T-cell (primary cell): ENCODE results near the gene FLNB. TPM values are rescaled to one million over a fixed set of nuclear protein-coding genes. Genes with fewer than 3 reads are reported as not detected.
"Not testable (repeated sequence)": the region's sequence is repeated elsewhere in the genome, so short reads cannot be mapped to it uniquely, and the experiment has no call there.

Experiments used
- ATAC-seq, 4 experiments: fragments of 200-7000 bp in 3 of 4; fragments of 150-1000 bp in 1 of 4; cut with Tn5 transposase; replicated peaks in 1 of 4; 1 replicate in 3 of 4; 2 replicates in 1 of 4; pipeline ENCODE4 v1.10.0; 2021; ENCODE audit warnings: moderate library complexity in 3 of 4, mild to moderate bottlenecking in 2 of 4, moderate number of reproducible peaks in 1 of 4
- CTCF ChIA-PET, 2 donors: fragments of 300-600 bp; sonication (Branson Sonifier 250); formaldehyde crosslinking; loops; one replicate each; lab custom pipeline; 2022; ENCODE audit warnings: antibody characterized with exemption in 2 of 2; lab: Charles Lee
- POLR2A ChIA-PET, 2 donors: fragments of 300-600 bp; sonication (Branson Sonifier 250); formaldehyde crosslinking; loops; one replicate each; lab custom pipeline; 2022; ENCODE audit warnings: antibody characterized with exemption in 2 of 2; lab: Charles Lee
- DNase-seq, 35 experiments: peaks; one replicate each; pipeline versions ENCODE4 v3.0.0 to v3.0.0-alpha.2; 2013 to 2023
- H3K27ac ChIP-seq: one replicate; pipeline ENCODE4 v1.5.1; 2013; ENCODE audit warnings: low read length
- H3K27me3 ChIP-seq, 2 experiments: replicated peaks in 1 of 2; 1 replicate in 1 of 2; 2 replicates in 1 of 2; pipeline versions ENCODE4 v1.6.1 to v1.7.0; 2013; ENCODE audit warnings: low read length in 1 of 2, mixed read lengths in 1 of 2; ENCODE audit not compliant: control insufficient read depth in 2 of 2, insufficient read depth in 2 of 2; ENCODE audit errors: extremely low read depth in 1 of 2
- H3K36me3 ChIP-seq, 2 donors: 1 replicate in 1 of 2; 2 replicates in 1 of 2; pipeline versions ENCODE4 v1.6.1 to v1.7.0; 2013; ENCODE audit warnings: low read length in 1 of 2; ENCODE audit not compliant: control insufficient read depth in 2 of 2, insufficient read depth in 1 of 2; ENCODE audit errors: extremely low read depth in 1 of 2
- H3K4me1 ChIP-seq, 2 experiments: 1 replicate in 1 of 2; 2 replicates in 1 of 2; pipeline versions ENCODE4 v1.6.1 to v1.7.0; 2013; ENCODE audit warnings: low read length in 2 of 2, mixed read lengths in 1 of 2; ENCODE audit not compliant: insufficient read depth in 2 of 2, control insufficient read depth in 1 of 2; ENCODE audit errors: extremely low read depth in 1 of 2
- H3K4me3 ChIP-seq, 2 donors: 1 replicate in 1 of 2; 2 replicates in 1 of 2; pipeline versions ENCODE4 v1.5.1 to v1.7.0; 2013; ENCODE audit warnings: mild to moderate bottlenecking in 2 of 2, low read length in 1 of 2, moderate library complexity in 1 of 2; ENCODE audit not compliant: control insufficient read depth in 1 of 2; ENCODE audit errors: extremely low read depth in 1 of 2
- H3K9me3 ChIP-seq: 2 replicates; pipeline ENCODE4 v1.7.0; 2013
- H3K27ac Mint-ChIP-seq, 2 donors: one replicate each; pipeline ENCODE4 v1.8.0; 2020 to 2021; ENCODE audit warnings: mild to moderate bottlenecking in 2 of 2, mixed read lengths in 2 of 2
- H3K27me3 Mint-ChIP-seq, 2 donors: one replicate each; pipeline ENCODE4 v1.8.0; 2021 to 2022; ENCODE audit warnings: mixed read lengths in 2 of 2
- H3K36me3 Mint-ChIP-seq: one replicate; pipeline ENCODE4 v1.8.0; 2021; ENCODE audit warnings: mixed read lengths
- H3K4me1 Mint-ChIP-seq, 3 donors: one replicate each; pipeline ENCODE4 v1.8.0; 2020 to 2022; ENCODE audit warnings: mixed read lengths in 3 of 3, mild to moderate bottlenecking in 1 of 3
- H3K4me3 Mint-ChIP-seq, 3 donors: one replicate each; pipeline ENCODE4 v1.8.0; 2020 to 2022; ENCODE audit warnings: mild to moderate bottlenecking in 3 of 3, mixed read lengths in 3 of 3, moderate library complexity in 3 of 3
- H3K9me3 Mint-ChIP-seq, 3 donors: one replicate each; pipeline ENCODE4 v1.8.0; 2020 to 2022; ENCODE audit warnings: mixed read lengths in 3 of 3
- WGBS: methylation state at CpG from one replicate; pipeline ENCODE4 v1.1.5; 2013; ENCODE audit warnings: missing lambda C conversion rate; ENCODE audit not compliant: insufficient coverage; 5-methylcytosine and 5-hydroxymethylcytosine counted together
- total RNA-seq, 35 experiments: library from RNA in 6 of 35; stranded (reverse) in 6 of 35; fragments of 120-200 nt in 1 of 35; gene quantifications; one replicate each; pipeline versions ENCODE4 v1.2.1 to v1.2.4 and lab custom pipeline; 2013 to 2026

The FLNB gene
- total RNA-seq, 5 donors from 2014 or later (not counting 1 experiment from before 2014, with no cell fraction given): 37.0 to 79.7 (median 39.4) TPM

DNA sequence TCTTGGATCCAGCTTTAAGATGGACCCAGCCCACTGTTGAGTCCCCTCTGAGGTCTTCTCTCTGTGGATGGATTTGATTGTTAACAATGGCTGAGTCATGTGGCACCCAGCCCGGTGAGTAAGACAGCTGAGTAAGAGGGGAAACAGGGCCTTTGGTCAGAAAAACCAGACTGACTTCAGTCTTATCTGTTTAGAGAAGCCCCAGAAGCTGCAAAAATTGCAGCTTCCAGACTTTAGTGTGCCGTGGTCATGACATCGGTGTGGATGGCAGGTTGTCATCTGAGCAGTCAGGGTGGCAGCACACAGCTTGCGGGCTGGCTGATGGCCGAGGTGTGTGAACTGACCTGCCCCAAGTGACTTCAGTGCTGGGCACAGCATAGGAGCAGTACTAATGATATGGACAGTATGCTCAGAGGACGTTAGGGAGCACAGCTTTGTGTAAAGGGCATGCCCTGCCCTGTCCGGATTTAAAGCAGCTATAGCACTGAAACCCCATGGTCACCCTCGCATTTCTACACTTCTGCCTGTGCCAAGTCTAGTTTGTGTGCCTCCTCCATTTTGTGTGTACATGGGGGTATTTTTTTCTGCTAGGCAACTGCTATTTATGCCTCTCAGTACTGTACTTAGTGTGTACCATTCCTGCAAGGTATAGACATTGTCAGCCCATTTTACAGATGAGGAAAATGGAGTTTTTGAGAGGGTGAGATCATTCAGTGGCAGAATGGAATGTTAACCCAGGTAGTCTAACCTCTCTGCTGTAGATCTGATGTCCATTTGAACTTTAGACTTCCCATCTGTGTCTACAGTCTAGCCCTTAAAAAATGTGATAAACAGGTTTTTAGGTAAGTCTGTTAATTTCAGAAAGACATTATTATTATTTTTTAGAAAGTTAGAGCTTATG is 44.4 kb downstream of the FLNB start:
- Mint-ChIP-seq H3K27ac (no peak overlapping the region), H3K9me3 (no peaks in the 10 kb centered on the region), H3K36me3 (peaks cover 8% of the 10 kb centered on the region), H3K4me1 (peaks cover 30 to 46% (median 35%) of the 10 kb centered on the region in 3 donors), H3K4me3 (no peak overlapping the region), H3K27me3 (no peaks in the 10 kb centered on the region)
- Histone ChIP-seq H3K36me3 (no peaks in the 10 kb centered on the region), H3K27ac (no peak overlapping the region), H3K27me3 (no peaks in the 10 kb centered on the region), H3K9me3 (no peaks in the 10 kb centered on the region), H3K4me3 (no peak overlapping the region), H3K4me1 (peaks cover 0 to 3% of the 10 kb centered on the region in 2 experiments)
- WGBS: 76% methylated on average over 7 of the region's 8 CpGs
- POLR2A ChIA-PET: interaction anchor here (0.5 to 0.6 kb wide), 2 partner anchors 10 to 59 kb away, joined by 5 to 8 read pairs; no protein-coding TSS in a partner anchor
- CTCF ChIA-PET: interaction anchor here in 1 of 2 donors (0.6 kb wide), 1 partner anchor 12 kb away, joined by 3 read pairs; no protein-coding TSS in a partner anchor
- DNase-seq (no peak), ATAC-seq (no peak)

GRCh38 chr3:58054652-58055051 is 46.4 kb downstream of the FLNB start:
- CTCF ChIA-PET: no interaction called here
- no peak overlapping the region for H3K27ac ChIP-seq
- ATAC-seq (no peak), DNase-seq (no peak)
- no peak overlapping the region for H3K27ac Mint-ChIP-seq
- H3K4me3 ChIP-seq: no peak overlapping the region
- H3K36me3 ChIP-seq: no peaks in the 10 kb centered on the region
- no peaks in the 10 kb centered on the region for H3K4me1 ChIP-seq
- H3K36me3 Mint-ChIP-seq: peaks cover 8% of the 10 kb centered on the region
- H3K4me1 Mint-ChIP-seq: peaks cover 18 to 42% (median 18%) of the 10 kb centered on the region in 3 donors
- no peaks in the 10 kb centered on the region for H3K27me3 ChIP-seq
- H3K4me3 Mint-ChIP-seq: no peak overlapping the region
- H3K9me3 Mint-ChIP-seq: no peaks in the 10 kb centered on the region
- no peaks in the 10 kb centered on the region for H3K9me3 ChIP-seq
- no peaks in the 10 kb centered on the region for H3K27me3 Mint-ChIP-seq
- POLR2A ChIA-PET: no interaction called here

DNA sequence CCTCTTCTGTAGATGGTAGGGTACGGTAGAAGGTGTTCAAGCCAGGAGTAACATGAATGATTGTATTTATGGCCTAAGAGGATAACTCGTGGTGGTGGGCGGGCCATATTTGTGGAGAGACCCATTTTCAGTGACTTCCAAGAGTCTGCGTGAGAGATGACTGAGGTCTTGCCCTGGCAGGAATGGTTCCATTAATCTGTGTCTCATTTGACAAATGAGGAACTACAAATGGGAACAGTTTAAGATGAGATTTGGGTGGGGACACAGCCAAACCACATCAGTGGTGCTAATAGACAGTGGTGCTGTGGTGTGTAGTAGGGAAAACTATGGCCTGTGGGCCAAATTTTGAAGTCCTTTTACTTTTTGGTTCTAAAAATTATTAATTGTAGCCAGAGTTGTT is 47.1 kb downstream of the FLNB start:
- no peak for ATAC-seq
- no peaks in the 10 kb centered on the region for H3K9me3 ChIP-seq
- no peak overlapping the region for H3K4me3 ChIP-seq
- H3K4me1 Mint-ChIP-seq: peaks cover 20 to 47% (median 20%) of the 10 kb centered on the region in 3 donors
- no peak overlapping the region for H3K4me3 Mint-ChIP-seq
- H3K27me3 ChIP-seq: no peaks in the 10 kb centered on the region
- H3K27ac ChIP-seq: no peak overlapping the region
- CTCF ChIA-PET: no interaction called here
- no peaks in the 10 kb centered on the region for H3K27me3 Mint-ChIP-seq
- DNase-seq: no peak
- no peaks in the 10 kb centered on the region for H3K4me1 ChIP-seq
- no peak overlapping the region for H3K27ac Mint-ChIP-seq
- peaks cover 8% of the 10 kb centered on the region for H3K36me3 Mint-ChIP-seq
- H3K9me3 Mint-ChIP-seq: no peaks in the 10 kb centered on the region
- WGBS: 100% methylated on average over 3 of the region's 4 CpGs
- H3K36me3 ChIP-seq: no peaks in the 10 kb centered on the region
- POLR2A ChIA-PET: no interaction called here

GRCh38 chr3:58055891-58056290 is 47.7 kb downstream of the FLNB start:
- whole genome bisulfite sequencing: no CpG with 5 or more reads among the region's 5 CpGs
- H3K27me3 Mint-ChIP-seq, DNase-seq, H3K27ac Mint-ChIP-seq, H3K4me3 Mint-ChIP-seq, H3K36me3 ChIP-seq, H3K27ac ChIP-seq, POLR2A ChIA-PET, H3K4me3 ChIP-seq, H3K9me3 Mint-ChIP-seq, H3K27me3 ChIP-seq, H3K4me1 ChIP-seq, ATAC-seq, H3K9me3 ChIP-seq, H3K36me3 Mint-ChIP-seq: not testable (repeated sequence)
- CTCF ChIA-PET: interaction anchor here in 1 of 2 donors (0.8 kb wide), 1 partner anchor 24 kb away, joined by 3 read pairs; no protein-coding TSS in a partner anchor
- peaks cover 18 to 47% (median 20%) of the 10 kb centered on the region in 3 donors for H3K4me1 Mint-ChIP-seq

GRCh38 chr3:58058361-58059263 is 50.4 kb downstream of the FLNB start:
- no peak overlapping the region for H3K4me3 ChIP-seq
- Mint-ChIP-seq H3K36me3 (peaks cover 5% of the 10 kb centered on the region), H3K9me3 (no peaks in the 10 kb centered on the region), H3K4me3 (no peak overlapping the region), H3K4me1 (peaks cover 21 to 53% (median 29%) of the 10 kb centered on the region in 3 donors), H3K27ac (no peak overlapping the region), H3K27me3 (no peaks in the 10 kb centered on the region)
- ChIA-PET CTCF (interaction anchor here in 1 of 2 donors (0.6 kb wide), 1 partner anchor 9 kb away, joined by 3 read pairs; no protein-coding TSS in a partner anchor), POLR2A (no interaction called here)
- DNase-seq (no peak), ATAC-seq (no peak)
- no peaks in the 10 kb centered on the region for H3K9me3 ChIP-seq
- WGBS: 100% methylated on average over 4 of the region's 8 CpGs
- H3K27me3 ChIP-seq: no peaks in the 10 kb centered on the region
- no peak overlapping the region for H3K27ac ChIP-seq
- peaks cover 0 to 7% of the 10 kb centered on the region in 2 experiments for H3K4me1 ChIP-seq
- H3K36me3 ChIP-seq: peaks cover 0 to 2% of the 10 kb centered on the region in 2 donors
